ENCODE results near the gene C5orf58.
"Not testable (repeated sequence)": the region's sequence is repeated elsewhere in the genome, so short reads cannot be mapped to it uniquely, and the experiment has no call there.

C5orf58 gene

DNA sequence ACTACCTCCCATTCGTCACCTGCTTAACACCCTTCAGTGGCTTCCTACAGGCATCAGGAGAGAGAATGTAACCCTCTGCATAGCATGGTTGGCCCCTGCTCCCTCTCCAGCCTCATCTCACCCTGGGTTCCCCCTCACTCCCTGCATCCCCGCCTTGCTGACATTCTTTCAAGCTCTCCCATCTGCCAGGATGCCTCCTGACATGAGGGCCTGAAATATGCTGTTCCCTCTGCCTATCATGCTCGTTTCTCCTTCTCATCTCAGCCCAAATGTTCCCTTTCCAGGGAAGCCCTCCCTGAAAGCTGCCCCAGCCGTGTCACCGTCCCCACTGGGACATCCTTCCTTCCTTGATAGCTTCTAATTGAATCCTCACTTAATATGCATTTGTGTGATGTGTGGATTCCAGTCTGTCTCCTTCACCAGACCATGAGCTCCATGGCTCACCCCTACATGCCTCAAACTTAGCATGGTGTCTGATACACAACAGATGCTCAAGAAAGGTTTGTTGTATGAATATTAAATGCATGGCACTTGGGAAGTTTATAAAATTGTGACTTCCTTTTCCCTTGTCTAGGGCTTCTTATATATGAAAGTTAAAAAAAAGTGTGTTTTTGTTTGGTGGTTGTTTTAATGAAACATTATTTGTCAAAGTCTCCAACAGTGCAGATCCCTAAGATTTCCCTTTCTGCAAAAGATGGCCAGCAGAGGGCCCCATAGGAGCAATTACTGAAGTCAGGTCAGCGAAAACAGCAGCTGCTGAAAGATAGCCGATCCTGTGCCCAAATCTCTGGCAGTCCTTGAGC lies 7.3 kb upstream of the C5orf58 start:
- peak; percentile 37 to 51 for DNase-seq

DNA sequence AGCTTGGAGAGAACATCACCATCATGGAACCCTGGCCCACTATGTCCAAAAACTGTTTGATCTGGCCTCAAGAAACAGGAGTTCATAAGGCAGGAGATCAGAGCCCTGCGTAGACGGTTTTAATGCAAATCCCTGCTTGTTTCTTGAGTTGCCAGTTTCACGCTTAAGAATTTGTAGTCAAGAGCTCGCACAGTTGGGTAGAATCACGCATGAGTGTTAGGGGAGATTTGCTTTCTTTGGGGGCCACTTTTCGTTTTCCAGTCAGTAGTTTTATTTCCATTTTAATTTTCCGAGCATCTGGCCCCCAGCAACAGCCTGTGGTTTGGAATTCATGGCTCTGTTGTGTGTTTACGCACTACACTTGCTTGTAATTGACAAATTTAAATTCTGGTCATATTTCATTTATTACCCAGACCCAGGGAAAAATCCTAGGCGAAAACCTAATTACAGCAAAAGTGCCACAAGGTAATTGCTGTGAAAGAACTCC lies 6.6 kb upstream of the C5orf58 start:
- no peak for DNase-seq

DNA sequence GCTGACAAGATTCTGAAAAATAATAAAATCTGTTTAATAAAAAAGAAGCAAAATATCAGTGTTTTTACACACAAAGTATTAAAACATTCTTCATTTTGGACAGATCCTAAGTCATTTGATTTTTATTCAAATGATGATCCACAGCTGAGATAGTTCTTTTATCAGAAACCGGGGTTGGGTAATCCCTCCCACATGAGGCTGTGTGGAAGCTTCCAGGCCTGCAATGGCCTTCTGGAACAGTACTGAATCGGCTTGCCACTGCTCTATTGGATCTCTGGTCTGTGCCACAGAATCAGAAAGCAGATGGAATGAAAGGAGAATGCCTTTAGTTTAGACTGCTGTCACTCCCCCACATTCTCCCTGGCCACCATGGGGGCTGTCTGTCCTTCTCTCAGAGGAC lies 6.1 kb upstream of the C5orf58 start:
- DNase-seq, result no peak

DNA sequence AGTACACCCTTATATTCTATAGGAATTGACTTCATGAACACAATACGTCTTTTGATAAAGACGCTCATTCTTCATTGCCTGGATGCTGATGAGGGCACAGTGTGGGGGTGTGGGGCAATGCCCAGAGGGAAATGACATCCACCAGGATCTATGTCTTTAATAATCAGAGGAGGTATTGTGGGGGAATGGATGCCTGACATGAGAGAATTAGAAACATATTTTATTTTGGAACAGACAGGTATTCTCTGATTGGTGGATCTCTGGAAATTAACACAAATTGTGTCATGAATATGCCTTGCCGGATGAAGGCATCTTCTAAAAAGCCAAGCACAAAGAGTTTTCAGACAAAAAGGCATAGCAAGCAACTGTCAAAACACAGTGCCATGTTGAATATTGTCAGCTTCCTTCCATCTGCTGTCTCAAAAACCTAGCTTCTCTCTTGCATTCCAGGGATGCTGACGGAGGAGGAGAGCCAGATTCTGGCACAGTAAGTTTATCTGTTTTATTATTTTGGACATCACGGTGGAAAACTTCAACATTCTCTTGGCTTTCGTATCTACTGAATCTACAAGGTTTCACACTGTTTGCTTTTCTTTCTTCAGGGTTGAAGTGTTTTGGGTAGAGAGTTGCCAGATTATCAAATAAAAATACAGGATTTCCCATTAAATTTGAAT lies 3.9 kb upstream of the C5orf58 start:
- no peak for DNase-seq

DNA sequence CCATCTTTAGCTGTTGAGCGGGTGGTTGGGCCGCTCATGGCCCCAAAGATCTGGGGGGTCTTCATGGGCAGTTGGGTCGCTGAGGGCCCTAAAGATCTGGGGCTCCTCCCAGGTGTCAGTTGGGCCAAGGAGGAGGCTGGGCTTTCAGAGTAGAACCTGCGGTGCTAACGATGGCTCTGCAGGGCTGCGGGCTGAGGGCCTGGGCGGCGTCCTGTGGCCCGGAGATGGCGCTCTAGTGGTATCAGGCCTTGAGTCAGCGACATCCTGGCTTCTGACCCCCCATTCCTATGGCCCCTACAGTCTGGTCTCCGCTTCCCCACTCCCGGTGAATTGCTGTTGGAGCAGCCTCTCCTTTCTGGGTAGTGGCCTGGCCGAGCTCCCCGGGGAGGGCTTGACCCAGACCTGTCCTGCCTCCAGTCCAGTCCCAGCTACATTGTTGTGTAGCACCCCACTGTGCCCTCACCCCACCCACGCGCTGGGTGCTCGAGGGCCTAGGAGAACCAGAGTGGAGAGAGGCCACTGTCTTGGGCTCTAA lies 640 bp downstream of the C5orf58 start:
- no peak for DNase-seq

DNA sequence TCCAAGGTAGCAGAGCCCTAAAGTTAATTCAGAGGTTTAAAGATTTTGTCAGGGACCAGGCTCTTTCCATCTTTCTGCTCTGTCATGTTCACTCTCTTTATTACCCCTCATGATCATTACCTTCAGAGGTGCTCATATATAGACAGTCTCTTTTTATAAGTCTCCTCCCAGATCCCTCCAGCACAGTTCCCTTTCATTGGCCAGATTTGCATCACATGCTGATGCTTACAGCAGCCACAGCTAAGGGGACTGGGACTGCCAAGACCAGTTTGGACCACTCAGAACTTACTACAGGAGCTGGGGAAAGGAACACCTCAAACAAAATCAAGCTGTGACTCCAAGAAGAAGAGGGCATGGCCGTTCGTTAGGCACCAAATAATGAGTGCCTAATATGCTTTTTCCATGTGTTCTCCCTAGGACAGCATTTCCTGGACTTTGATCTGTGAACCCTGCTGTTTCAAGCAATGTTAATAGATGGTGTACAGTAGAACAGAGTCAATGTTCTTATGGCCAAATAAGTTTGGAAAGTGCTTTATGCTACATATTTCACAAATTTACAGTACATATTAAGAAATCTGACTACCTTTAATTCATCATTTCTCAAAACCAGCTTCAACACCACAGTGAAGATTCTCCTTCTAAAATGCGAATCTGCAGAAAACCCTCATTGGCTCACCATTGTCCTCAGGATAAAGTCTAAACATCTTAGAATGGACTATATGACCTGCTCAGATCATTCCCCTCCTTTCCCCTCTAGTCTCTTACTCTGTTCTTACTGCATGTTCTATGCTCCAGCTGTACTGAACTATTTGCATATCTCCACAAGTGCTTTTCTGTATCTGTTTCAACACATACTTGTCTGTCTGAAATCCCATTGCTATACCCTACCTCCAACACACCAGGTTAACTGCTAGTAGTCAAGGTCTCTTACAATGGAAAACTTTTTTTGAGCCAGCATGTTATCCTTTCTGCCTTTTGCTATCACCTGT lies 3.4 kb downstream of the C5orf58 start:
- DNase-seq, result no peak

DNA sequence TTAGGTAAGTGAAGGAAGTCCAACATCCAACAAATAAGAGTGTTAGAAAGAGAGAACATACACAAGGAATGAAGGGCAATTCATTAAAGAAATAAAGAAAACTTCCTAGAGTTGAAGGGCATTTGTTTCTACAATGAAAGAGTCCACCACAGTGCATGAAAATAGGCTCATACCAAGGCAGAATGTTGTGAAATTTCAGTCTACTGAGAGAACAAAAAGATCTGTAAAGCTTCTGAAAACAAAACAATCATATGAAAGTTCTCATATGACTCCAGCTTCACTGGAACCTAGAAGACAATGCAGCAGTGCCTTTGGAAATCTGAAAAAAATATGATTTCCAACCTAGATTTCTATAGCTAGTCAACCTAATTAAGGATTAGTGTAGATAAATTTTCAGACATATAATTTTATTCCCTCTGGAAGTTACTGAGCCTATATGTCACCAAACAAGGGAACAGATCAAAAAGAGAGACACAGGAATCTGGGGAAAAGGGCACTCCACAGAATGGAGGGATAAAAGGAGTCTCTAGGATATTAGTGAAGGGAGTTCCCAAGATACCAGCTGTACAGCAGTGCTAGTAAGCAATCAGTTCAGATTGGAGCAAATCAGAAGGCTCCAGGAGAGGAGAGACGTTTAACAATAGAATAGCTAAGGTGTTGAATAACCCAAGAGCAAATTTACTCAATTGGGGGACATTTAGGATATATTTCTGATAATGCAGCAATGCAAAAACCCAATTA lies 5.8 kb downstream of the C5orf58 start:
- DNase-seq, result no peak

DNA sequence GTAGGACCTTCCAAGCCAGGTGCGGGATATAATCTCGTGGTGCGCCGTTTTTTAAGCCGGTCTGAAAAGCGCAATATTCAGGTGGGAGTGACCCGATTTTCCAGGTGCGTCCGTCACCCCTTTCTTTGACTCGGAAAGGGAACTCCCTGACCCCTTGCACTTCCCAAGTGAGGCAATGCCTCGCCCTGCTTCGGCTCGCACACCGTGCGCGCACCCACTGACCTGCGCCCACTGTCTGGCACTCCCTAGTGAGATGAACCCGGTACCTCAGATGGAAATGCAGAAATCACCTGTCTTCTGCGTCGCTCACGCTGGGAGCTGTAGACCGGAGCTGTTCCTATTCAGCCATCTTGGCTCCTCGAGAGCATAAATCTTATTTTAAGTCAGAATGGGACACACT lies 12.7 kb downstream of the C5orf58 start:
- DNase-seq, result not testable (repeated sequence)

DNA sequence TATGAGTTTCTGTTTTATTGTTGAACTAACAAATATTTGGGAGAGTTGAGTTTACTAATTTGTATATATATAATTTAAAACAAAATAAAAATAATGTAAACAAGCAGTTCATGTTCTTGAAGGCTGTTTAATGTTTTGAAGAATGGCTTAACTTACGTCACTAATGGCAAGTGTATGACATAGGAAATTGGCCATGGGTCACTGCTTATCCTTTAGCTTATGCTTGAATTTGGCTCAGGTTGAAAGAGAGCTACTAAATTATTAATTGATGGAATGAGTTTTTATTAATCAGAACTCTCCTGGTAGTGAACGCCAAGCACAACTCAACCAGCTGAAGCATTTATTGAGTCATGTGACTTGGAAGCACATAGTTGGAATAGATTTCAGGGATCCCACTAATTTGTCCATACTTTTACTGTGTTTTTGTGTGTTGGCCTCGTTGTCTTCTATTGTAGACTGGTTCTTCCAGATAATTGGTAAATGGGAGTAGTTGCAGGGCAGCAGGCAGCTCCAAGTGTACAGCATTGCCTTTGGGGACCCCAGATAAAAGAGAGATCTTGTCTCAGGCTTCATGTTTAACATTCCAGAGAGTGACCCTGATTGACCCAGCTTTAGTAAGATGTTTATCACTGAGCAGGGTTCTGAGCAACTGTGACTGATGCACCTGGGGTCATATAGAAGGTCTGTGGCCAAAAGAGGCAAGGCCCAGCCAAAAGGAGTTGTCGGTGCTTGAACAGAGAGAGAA lies 13.5 kb downstream of the C5orf58 start:
- DNase-seq, result no peak

DNA sequence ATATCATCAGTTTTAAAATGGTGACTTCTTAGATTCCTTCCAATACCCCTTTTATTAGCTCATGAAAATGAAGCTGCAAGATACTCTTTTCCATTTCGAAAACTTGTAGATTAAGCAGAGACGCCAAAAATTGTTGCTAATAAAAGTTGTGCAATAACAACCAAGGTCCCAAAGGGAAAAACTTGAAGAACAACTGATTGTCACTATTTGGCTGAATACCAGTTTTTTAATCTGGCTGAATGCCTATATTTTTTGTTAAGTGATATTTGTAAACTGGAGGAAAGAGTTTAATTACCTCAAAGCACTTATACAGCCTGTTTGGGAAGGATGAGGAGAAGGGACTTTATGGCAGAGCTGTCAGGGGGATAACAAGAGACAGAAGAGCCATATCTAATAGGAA lies 14.6 kb downstream of the C5orf58 start:
- no peak for DNase-seq

DNA sequence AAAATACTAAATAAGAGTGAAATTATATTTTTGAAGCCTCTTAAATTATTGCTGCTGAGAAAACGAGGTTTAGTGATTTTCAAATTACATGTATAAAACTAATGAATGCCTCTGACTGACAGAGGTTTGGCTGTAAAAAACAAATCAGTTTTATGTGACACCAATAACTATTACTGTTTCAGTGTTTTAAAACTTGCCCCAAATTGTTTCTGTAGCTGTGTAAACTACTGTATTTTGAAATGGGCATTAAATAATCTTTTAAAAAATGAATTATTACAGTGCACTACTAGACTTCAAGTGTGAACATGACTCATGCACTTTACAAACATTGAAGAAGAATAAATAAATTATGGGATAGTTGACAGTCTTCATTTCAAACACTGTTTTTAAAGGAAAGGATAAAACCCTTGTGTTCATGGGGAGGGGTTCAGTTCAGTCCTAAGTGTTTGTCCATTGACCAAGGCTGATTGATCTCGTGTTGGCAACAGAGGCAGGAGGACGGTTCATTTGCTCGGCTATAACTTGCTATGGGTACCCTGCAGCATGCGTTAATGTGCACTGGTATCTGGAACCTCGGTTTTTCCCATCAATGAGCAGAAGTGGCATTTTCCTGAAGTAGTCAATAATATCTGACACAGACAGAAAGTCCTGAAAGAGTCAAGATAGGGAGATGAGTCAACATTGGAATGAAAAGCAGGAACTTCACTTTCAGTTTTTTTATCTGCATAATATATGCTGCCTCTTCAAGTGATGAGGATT lies 15.6 kb downstream of the C5orf58 start:
- DNase-seq, result no peak

DNA sequence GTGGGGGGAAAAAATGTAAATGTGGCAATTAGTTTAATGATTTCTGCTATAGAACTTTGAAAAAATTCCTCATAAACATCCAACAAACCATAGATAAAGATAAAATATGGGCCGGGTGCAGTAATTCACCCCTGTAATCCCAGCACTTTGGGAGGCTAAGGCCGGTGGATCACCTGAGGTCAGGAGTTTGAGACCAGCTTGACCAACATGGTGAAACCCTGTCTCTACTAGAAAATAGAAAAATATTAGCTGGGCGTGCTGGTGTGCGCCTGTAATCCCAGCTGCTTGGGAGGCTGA lies 16.1 kb downstream of the C5orf58 start:
- DNase-seq, result not testable (repeated sequence)

DNA sequence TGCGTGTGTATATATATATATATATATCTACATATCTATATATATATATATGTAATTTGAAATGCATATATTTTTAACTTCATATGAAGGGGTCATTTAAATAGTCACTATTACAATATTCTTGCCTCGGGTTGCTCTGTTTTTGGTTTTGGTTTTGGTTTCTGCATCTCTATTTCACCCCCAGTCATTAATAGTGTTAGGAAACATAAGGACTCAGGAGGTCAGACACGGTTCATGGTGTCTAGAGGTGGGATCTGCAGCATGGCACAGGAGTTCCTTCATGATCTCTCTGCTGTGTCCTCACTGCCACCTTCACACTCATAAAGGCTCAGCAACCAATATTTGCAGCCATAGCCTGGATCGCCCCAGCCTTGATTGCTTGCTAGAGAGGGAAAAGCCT lies 16.6 kb downstream of the C5orf58 start:
- no peak for DNase-seq

DNA sequence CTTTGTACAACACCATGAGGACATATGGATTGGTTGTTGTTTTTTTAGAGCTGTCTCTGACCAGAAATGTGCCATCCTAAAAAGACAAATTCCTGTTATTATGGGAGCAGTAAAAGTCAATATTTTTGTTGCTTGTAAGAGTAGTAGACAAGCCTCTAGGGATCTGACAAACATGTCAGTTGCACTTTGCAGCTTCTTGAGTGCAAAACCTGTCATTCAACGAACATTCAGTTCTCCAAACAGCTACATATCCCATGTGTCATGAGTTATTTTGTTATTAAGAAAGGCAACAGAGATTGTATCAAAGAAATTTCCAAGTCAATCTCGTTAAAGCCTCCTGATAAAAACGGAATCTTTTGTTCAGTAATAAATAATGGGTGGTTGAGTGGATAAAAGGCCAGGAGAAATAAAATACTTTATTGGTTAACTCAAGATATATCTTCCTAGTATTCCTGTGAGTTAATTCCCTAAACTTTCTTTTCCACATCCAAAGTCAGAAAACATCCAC lies 18.1 kb downstream of the C5orf58 start:
- DNase-seq, result no peak

DNA sequence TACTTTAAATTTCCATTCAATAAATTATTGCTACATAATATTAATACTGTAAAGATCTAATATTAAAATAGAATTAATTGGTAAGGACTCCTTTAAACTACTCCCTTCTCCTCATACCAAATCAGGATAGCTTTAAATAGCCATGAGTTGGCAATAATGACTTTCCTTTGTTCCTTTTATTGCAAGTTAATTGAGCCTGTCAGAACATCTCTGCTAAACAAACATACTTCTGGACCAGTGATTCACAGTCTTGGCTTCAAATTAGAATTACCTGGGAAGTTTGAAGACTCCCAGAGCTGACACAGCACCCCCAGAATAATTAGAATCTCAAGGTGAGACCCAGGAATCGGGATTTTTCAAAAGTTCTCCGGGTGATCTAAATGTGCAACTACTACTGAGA lies 18.7 kb downstream of the C5orf58 start:
- DNase-seq, result no peak

DNA sequence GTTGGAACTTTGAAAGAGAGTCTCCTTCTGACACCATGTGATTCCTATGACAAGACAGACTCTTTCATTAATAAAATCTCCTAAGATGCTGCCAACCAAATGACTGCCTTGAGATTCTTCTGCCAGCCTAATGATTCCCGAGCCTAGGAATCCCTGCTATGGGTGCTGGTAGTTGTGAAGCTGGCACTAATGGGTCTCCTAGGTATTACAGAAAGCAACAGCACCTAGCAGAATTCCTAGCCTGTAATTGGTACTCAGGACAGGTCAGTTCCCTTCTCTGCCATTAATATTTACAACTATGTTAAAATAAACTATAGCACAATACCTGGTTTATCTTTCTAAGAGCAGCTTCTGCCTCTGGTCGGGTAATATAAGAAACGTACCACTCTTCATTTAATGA lies 19.3 kb downstream of the C5orf58 start:
- DNase-seq, result no peak

DNA sequence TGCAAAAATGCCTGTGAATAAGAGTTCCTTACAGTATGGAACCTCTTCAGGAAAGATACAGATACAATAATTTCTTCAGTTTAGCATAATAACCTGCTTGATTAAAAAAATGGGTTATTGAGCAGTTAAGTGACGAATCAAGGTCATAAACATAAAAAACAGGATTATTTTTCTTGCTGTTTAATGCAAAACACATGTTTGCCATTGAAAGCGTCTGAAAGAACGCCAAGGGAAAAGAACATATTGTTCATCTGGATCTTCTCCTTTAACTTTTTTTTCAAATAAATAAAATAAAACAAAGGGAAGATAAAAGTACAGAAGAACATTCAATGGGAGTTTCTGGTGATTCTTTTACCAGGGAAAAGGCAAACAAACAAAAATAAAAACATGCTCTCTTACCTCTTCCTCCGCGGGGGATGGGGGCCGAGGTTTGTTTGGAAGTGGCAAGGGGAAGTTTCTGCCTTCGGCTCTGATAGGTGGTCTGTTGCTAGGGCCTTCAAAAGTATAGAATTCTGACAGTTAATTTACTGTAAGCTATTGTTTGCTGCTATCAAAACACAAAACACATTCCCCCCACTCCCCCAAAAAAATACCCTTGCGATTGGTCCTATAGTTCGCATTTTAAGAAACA lies 20.1 kb downstream of the C5orf58 start:
- no peak for DNase-seq

DNA sequence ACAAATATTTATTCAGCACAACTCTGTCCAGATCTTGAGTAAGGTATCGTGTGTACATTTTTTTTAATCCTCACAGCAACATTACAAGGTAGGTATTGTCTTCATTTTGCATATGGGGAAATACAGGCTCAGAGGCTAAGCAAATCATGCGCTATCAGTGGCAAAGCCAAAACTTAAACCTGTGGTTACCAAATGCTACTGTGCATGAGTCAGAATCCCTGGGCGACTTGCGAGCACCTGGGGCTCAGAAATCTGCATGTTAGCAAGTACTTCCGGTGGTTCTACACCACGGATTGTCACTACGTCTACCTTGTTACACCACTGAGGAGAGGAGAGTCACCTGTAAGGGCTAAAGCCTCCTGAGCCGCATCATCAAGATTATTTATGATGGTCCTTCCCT lies 21.3 kb downstream of the C5orf58 start:
- DNase-seq, result no peak

DNA sequence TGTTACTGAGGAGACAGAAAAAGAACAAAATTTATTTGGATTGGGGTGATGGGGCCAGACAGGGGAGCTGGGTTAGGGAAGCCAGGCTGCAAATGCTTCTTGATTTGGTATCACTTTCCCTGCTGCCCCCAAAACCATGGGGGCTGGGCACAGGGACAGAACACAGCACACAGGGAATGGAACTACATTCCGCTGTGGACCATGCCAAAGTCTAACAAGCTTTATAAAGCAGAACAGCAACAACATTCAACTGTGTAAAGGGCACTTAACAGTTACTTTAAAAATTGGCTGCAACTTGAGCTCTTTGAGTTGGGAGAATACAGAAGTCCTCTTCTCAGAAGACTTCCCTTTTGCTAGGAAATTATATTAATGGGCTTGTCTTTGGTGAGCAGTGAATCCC lies 23.8 kb downstream of the C5orf58 start:
- DNase-seq, result no peak

DNA sequence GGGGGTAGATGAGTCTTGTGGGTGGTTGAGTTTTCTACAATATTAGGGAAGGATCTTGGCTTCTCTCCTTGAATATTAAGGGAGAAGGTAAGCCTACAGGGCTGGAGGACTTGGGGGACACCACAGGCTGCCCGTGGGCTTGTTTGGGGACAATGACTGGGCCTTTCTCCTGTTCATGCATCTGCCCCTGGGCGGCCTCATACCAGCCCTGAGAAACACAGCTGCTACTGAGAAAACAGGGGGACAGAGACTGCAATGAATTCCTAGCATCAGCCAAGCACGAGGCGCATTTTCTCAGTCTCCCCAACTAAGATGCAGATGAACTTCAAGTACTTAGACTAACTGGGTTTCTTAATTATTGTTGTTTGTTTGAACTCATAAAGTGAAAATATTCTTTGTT lies 24.6 kb downstream of the C5orf58 start:
- no peak for DNase-seq
